Bronchial epithelial cell (primary cell): ENCODE data around the gene ASB16. TPM values are rescaled to one million over a fixed set of nuclear protein-coding genes. Genes with fewer than 3 reads are reported as not detected.
"Not testable (repeated sequence)": the region's sequence is repeated elsewhere in the genome, so short reads cannot be mapped to it uniquely, and the experiment has no call there.

Source experiments
- DNase-seq: peaks from one replicate; pipeline ENCODE4 v3.0.0-alpha.2; 2010; ENCODE audit warnings: low read depth
- FAIRE-seq: peaks from 2 replicates; lab custom pipeline; 2011; peaks lifted over from hg19 to GRCh38; lab: Jason Lieb, UNC
- H3K27me3 ChIP-seq: 2 replicates; pipeline ENCODE4 v1.5.1; 2011; ENCODE audit warnings: low read length; ENCODE audit not compliant: control insufficient read depth, insufficient read depth
- H3K36me3 ChIP-seq: 2 replicates; pipeline ENCODE4 v1.5.1; 2011; ENCODE audit warnings: low read length; ENCODE audit not compliant: control insufficient read depth, insufficient read depth
- H3K4me3 ChIP-seq: 2 replicates; pipeline ENCODE4 v1.5.1; 2011; ENCODE audit warnings: mild to moderate bottlenecking, low read depth, low read length, control low read depth
- total RNA-seq: library from RNA; depleted of rRNA; stranded (reverse); fragments of >200 nt; gene quantifications from 2 replicates; pipeline ENCODE4 v1.2.1, GENCODE V29; 2014
- TF ChIP-seq, protein P1 (sequence below): IDR thresholded peaks from 2 replicates; pipeline ENCODE4 v1.5.1; 2011; ENCODE audit warnings: mild to moderate bottlenecking, moderate library complexity, low read length, control low read depth, inconsistent platforms; ENCODE audit not compliant: insufficient read depth, severe bottlenecking

The ASB16 gene
- total RNA-seq, 1 donor from 2014 or later, result not detected

DNA sequence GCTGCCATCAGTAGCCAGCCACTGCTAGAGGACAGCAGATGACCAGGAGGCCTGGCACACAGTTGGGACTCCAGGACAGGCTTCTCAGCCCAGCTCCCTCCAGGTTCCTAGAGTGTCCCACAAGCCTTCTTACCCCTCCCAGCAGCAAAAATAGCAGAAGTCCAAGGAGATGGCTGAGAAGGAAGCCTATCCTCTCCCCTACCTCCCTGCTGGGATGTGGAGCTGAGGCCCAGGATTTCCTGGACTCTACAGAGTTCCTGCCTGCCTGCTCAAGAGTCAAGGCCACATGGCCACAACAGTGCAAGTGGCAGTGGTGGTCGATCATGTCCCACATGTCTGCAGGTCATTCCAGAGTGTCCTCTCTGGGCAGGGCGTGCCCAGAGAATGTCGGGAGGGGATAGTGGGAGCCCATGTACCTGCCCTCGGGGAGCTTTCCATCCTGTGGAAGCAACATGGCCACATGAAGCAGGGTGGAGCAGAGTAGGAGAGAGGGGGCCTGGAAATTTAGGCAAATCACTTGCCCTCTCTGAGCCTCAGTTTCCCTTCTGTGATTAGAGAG, 36.5 kb upstream of the ASB16 start:
- no peak for DNase-seq
- no peak for FAIRE-seq
- no peaks in the 10 kb centered on the region for H3K27me3 ChIP-seq
- no peaks in the 10 kb centered on the region for H3K36me3 ChIP-seq
- TF ChIP-seq, protein P1, sequence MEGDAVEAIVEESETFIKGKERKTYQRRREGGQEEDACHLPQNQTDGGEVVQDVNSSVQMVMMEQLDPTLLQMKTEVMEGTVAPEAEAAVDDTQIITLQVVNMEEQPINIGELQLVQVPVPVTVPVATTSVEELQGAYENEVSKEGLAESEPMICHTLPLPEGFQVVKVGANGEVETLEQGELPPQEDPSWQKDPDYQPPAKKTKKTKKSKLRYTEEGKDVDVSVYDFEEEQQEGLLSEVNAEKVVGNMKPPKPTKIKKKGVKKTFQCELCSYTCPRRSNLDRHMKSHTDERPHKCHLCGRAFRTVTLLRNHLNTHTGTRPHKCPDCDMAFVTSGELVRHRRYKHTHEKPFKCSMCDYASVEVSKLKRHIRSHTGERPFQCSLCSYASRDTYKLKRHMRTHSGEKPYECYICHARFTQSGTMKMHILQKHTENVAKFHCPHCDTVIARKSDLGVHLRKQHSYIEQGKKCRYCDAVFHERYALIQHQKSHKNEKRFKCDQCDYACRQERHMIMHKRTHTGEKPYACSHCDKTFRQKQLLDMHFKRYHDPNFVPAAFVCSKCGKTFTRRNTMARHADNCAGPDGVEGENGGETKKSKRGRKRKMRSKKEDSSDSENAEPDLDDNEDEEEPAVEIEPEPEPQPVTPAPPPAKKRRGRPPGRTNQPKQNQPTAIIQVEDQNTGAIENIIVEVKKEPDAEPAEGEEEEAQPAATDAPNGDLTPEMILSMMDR, result no peak
- H3K4me3 ChIP-seq, result no peak overlapping the region

DNA sequence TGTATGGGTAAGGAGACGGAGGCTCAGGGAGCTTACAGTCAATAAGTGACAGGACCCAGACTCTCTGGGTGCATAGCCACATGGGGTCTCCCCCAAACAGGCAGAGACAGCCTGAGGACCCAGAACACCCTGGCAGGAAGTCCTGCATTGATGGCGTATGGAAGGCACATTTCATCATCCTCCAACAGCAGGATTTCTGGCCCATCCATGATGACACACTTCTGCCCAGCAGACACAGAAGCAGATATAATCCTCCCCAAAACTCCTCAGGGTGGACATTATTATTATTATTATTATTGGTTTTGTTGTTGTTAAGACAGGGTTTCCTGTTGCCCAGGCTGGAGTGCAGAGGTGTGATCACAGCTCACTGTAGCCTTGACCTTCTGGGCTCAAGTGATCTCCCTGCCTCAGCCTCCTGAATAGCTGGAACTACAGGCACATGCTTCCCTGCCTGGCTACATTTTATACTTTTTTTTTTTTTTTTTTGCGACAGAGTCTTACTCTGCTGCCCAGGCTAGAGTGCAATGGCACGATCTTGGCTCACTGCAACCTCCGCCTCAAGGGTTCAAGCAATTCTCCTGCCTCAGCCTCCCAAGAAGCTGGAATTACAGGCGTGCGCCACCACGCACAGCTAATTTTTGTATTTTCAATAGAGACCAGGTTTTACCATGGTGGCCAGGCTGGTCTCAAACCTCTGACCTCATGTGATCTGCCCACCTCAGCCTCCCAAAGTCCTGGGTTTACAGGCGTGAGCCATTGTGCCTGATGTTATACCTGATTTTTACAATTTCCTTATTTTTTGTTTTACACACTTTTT, 35.5 kb upstream of the ASB16 start:
- TF ChIP-seq, protein P1, result no peak
- Histone ChIP-seq H3K27me3 (no peaks in the 10 kb centered on the region), H3K36me3 (no peaks in the 10 kb centered on the region), H3K4me3 (no peak overlapping the region)
- FAIRE-seq (no peak), DNase-seq (no peak)

DNA sequence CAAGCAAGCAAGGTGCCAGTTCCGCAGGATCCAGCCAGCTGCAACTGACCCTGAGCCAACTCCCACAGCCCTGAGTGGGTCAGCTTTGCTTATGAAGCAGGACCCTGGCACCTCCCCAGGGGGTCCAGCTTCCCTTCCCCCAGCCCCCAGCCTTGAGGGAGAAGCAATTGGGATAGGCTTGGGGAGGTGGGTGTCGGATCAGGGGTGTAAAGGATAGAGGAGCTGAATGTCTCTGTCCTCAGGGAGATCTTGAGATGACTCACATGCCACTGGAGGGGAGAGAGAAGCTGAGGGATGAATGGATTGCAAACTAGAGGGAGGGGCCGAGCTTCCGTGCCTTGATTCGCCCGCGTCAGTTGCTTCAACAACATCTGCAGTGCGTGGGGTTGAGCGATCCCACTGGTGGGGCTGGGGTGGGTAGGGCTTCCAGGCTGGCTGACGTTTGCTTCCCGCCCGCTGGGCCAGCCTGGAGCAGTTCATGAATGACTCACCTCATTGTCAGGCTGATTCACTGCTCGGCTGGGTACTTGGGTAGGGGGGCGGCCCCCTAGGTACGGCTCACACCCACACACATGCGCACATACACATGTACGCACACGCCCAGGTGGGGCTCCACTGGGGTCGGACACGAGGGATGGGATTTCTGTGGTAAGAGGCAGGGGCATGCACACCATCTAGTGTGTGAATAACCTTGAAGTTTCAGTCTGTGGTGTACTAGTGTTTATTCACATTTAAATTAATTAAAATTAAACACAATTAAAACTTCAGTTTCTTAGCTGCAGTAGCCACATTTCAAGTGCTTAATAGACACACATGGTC, 32.4 kb upstream of the ASB16 start:
- TF ChIP-seq, protein P1, result no peak
- DNase-seq, result peak; percentile 98
- Histone ChIP-seq H3K4me3 (peak overlapping the region; percentile 15), H3K27me3 (no peaks in the 10 kb centered on the region), H3K36me3 (no peaks in the 10 kb centered on the region)
- no peak for FAIRE-seq

DNA sequence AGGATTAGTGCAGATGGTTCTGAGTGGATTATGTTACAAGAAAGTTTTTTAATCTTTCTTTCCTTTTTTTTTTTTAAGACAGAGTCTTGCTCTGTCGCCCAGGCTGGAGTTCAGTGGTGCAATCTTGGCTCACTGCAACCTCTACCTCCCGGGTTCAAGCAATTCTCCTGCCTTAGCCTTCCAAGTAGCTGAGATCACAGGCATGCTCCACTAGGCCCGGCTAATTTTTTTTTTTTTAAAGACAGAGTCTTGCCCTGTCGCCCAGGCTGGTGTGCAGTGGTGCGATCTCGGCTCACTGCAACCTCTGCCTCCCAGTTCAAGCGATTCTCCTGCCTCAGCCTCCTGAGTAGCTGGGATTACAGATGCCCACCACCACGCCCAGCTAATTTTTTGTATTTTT, 26.6 kb upstream of the ASB16 start:
- not testable (repeated sequence) for DNase-seq, H3K4me3 ChIP-seq, H3K36me3 ChIP-seq, FAIRE-seq, H3K27me3 ChIP-seq

DNA sequence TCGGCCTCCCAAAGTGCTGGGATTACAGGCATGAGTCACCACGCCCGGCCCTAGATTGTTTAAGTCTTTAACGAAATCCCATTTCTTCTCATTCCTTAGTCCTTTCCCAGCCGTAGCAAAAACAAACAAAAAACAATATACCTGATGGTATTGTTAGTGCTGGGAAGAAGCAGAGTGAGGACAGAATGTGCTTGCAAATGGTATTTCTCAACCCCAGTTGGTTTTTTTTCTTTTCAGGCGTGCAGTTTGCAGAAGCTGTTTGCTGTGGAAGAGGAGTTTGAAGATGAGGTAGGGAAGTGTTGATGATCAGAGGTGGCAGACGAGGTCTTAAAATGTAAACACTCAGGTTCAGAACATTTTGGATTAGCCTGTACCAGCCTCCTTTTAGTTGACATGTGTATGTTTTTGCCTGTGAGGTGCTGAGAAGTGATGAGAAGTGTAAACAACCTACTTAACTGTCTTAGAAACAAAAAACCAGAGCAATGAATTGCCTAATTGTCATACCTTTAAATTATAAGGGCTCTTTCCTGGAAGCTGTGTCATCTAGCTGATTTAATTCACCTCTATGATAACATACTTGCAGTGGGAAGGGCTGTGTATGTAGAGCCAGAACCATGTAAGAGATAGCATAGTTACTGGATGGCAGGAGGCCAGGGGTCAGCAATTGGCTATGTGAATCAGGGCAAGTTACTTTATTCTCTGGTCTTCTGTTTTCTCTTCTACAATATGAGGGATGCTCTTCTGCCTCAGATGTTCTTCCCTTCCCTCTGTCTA, 25.4 kb upstream of the ASB16 start:
- Histone ChIP-seq H3K27me3 (no peaks in the 10 kb centered on the region), H3K36me3 (no peaks in the 10 kb centered on the region), H3K4me3 (no peak overlapping the region)
- FAIRE-seq (no peak), DNase-seq (peak; percentile 28)
- TF ChIP-seq, protein P1, result no peak
